Liver (tissue), 3 donors: ENCODE results near the gene GRIA1.

Source experiments
- FOXA1 ChIP-seq: IDR thresholded peaks from 2 replicates; pipeline ENCODE4 v1.6.1; 2016; ENCODE audit warnings: antibody characterized with exemption
- GABPA ChIP-seq, 2 donors: IDR thresholded peaks in 1 of 2; conservative IDR thresholded peaks in 1 of 2; 2 replicates each; pipeline ENCODE4 v1.6.1; 2016; ENCODE audit warnings: antibody characterized with exemption in 2 of 2, mild to moderate bottlenecking in 1 of 2, moderate library complexity in 1 of 2
- HNF4G ChIP-seq: IDR thresholded peaks from 2 replicates; pipeline ENCODE4 v1.6.1; 2016; ENCODE audit warnings: antibody characterized with exemption
- JUND ChIP-seq, 2 donors: IDR thresholded peaks; 2 replicates each; pipeline ENCODE4 v1.6.1; 2016; ENCODE audit warnings: antibody characterized with exemption in 2 of 2
- RXRA ChIP-seq, 2 donors: IDR thresholded peaks; 2 replicates each; pipeline ENCODE4 v1.6.1; 2017 to 2018; ENCODE audit warnings: antibody characterized with exemption in 2 of 2, mild to moderate bottlenecking in 1 of 2
- SP1 ChIP-seq: IDR thresholded peaks from 2 replicates; pipeline ENCODE4 v1.6.1; 2018; ENCODE audit warnings: antibody characterized with exemption, mild to moderate bottlenecking
- TAF1 ChIP-seq: conservative IDR thresholded peaks from 2 replicates; pipeline ENCODE4 v1.6.1; 2016; ENCODE audit warnings: antibody characterized with exemption, mild to moderate bottlenecking
- YY1 ChIP-seq: IDR thresholded peaks from 2 replicates; pipeline ENCODE4 v1.6.1; 2016; ENCODE audit warnings: antibody characterized with exemption, mild to moderate bottlenecking
- TF ChIP-seq, protein P1 (sequence below): fragments of 150-350 bp; IDR thresholded peaks from 2 replicates; pipeline ENCODE4 v1.5.1; 2017; ENCODE audit warnings: improper control_type of control experiment, low read depth, low read length; ENCODE audit not compliant: missing input control
- TF ChIP-seq, protein P2 (sequence below): IDR thresholded peaks from 2 replicates; pipeline ENCODE4 v1.6.1; 2016; ENCODE audit warnings: antibody characterized with exemption, mild to moderate bottlenecking
- TF ChIP-seq, protein P3 (sequence below): IDR thresholded peaks from 2 replicates; pipeline ENCODE4 v1.6.1; 2016; ENCODE audit warnings: antibody characterized with exemption
- TF ChIP-seq, protein P4 (sequence below): IDR thresholded peaks from 2 replicates; pipeline ENCODE4 v1.6.1; 2016; ENCODE audit warnings: antibody characterized with exemption
- TF ChIP-seq, protein P5 (sequence below): IDR thresholded peaks from 2 replicates; pipeline ENCODE4 v1.6.1; 2016; ENCODE audit warnings: antibody characterized with exemption
- donor health status: healthy.
- donor health status: healthy.

DNA sequence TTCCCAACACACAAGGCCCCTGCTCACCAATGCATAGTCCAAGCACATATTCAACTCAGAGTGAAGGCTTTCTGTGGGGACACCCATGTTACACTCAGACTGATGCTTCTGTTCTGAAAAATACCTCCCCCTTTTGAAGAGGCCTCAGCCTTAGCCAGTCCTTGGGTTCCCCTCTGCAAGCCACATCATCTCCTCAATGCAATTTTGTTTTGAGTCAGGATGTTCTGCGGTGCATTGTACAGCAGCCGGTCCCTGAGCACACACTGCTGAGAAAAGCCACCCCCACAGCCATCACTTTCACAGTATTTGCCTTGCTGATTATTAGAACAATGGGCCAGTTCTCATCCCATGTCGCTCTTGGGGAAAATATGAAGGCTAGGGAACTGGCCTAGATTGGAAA is 307.0 kb downstream of the GRIA1 start:
- TF ChIP-seq YY1 (no peak), GABPA (IDR thresholded peaks at IDR 0.05 in 1 of 2, conservative IDR thresholded peaks at IDR 0.05 in 1 of 2) (no peak), SP1 (no peak), TAF1 (no peak), FOXA1 (no peak), RXRA (IDR thresholded peaks at IDR 0.05) (no peak), HNF4G (no peak), JUND (IDR thresholded peaks at IDR 0.05) (no peak)
- TF ChIP-seq, protein P1, sequence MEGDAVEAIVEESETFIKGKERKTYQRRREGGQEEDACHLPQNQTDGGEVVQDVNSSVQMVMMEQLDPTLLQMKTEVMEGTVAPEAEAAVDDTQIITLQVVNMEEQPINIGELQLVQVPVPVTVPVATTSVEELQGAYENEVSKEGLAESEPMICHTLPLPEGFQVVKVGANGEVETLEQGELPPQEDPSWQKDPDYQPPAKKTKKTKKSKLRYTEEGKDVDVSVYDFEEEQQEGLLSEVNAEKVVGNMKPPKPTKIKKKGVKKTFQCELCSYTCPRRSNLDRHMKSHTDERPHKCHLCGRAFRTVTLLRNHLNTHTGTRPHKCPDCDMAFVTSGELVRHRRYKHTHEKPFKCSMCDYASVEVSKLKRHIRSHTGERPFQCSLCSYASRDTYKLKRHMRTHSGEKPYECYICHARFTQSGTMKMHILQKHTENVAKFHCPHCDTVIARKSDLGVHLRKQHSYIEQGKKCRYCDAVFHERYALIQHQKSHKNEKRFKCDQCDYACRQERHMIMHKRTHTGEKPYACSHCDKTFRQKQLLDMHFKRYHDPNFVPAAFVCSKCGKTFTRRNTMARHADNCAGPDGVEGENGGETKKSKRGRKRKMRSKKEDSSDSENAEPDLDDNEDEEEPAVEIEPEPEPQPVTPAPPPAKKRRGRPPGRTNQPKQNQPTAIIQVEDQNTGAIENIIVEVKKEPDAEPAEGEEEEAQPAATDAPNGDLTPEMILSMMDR = no peak
- TF ChIP-seq, protein P2, sequence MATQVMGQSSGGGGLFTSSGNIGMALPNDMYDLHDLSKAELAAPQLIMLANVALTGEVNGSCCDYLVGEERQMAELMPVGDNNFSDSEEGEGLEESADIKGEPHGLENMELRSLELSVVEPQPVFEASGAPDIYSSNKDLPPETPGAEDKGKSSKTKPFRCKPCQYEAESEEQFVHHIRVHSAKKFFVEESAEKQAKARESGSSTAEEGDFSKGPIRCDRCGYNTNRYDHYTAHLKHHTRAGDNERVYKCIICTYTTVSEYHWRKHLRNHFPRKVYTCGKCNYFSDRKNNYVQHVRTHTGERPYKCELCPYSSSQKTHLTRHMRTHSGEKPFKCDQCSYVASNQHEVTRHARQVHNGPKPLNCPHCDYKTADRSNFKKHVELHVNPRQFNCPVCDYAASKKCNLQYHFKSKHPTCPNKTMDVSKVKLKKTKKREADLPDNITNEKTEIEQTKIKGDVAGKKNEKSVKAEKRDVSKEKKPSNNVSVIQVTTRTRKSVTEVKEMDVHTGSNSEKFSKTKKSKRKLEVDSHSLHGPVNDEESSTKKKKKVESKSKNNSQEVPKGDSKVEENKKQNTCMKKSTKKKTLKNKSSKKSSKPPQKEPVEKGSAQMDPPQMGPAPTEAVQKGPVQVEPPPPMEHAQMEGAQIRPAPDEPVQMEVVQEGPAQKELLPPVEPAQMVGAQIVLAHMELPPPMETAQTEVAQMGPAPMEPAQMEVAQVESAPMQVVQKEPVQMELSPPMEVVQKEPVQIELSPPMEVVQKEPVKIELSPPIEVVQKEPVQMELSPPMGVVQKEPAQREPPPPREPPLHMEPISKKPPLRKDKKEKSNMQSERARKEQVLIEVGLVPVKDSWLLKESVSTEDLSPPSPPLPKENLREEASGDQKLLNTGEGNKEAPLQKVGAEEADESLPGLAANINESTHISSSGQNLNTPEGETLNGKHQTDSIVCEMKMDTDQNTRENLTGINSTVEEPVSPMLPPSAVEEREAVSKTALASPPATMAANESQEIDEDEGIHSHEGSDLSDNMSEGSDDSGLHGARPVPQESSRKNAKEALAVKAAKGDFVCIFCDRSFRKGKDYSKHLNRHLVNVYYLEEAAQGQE = no peak
- TF ChIP-seq, protein P3, sequence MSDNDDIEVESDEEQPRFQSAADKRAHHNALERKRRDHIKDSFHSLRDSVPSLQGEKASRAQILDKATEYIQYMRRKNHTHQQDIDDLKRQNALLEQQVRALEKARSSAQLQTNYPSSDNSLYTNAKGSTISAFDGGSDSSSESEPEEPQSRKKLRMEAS = no peak
- TF ChIP-seq, protein P4, sequence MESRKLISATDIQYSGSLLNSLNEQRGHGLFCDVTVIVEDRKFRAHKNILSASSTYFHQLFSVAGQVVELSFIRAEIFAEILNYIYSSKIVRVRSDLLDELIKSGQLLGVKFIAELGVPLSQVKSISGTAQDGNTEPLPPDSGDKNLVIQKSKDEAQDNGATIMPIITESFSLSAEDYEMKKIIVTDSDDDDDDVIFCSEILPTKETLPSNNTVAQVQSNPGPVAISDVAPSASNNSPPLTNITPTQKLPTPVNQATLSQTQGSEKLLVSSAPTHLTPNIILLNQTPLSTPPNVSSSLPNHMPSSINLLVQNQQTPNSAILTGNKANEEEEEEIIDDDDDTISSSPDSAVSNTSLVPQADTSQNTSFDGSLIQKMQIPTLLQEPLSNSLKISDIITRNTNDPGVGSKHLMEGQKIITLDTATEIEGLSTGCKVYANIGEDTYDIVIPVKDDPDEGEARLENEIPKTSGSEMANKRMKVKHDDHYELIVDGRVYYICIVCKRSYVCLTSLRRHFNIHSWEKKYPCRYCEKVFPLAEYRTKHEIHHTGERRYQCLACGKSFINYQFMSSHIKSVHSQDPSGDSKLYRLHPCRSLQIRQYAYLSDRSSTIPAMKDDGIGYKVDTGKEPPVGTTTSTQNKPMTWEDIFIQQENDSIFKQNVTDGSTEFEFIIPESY = no peak
- TF ChIP-seq, protein P5, sequence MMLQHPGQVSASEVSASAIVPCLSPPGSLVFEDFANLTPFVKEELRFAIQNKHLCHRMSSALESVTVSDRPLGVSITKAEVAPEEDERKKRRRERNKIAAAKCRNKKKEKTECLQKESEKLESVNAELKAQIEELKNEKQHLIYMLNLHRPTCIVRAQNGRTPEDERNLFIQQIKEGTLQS = no peak
